HG02938 (cell line): ENCODE data around the gene HOXA13.

Experiments
- ATAC-seq: cut with Tn5 transposase; IDR thresholded peaks from one replicate; pipeline ENCODE4 v1.9.1; 2021; ENCODE audit warnings: mild to moderate bottlenecking, moderate library complexity; ENCODE audit not compliant: unreplicated experiment

HOXA13 gene

GRCh38 chr7:27193335-27194001 is 6.4 kb downstream of the HOXA13 start:
- no peak for ATAC-seq

DNA sequence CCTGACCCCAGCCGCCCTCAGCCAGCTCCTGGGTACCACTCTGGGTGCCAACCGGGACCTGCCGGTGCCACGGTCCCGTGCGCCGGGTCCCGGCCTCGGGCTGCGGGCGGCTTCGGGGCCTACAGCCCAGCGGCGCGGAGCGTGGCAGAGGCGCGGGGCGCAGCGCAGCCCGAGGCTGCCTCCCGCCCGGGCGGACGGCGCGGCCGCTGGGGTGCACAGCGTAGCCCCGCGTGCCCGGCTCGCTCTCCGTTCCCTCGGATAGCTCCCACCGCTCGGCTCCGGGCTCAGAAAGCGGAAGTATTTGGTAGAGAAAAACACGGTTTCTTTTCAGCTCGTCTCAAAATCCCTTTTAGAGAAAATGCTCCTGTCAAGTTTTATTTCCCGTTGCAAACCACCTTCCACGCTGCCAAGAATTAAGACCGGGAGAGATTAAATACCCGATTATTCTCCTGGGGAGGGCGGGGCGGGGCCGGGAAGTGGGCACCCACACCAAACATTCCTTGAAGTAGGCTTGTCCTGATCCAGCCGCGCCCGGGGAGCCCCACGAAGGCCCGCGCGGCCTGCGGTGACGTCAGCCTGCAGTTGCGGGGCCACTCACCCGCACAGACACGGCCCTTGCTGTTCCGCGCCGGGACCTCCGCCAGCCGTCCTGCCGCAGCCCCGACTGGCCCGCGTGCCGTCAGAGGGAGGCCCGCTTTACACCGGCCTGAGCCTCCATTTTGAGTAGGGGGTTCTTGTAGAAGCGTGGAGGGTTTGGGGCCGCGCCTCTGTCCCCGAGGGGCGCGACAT is 7.2 kb downstream of the HOXA13 start:
- no peak for ATAC-seq

- ATAC-seq = no peak
Observed at GRCh38 chr7:27191833-27192545, 7.9 kb downstream of the HOXA13 start.

GRCh38 chr7:27191161-27191731 is 8.6 kb downstream of the HOXA13 start:
- ATAC-seq = no peak

GRCh38 chr7:27189997-27190748 is 9.7 kb downstream of the HOXA13 start:
- ATAC-seq = no peak

DNA sequence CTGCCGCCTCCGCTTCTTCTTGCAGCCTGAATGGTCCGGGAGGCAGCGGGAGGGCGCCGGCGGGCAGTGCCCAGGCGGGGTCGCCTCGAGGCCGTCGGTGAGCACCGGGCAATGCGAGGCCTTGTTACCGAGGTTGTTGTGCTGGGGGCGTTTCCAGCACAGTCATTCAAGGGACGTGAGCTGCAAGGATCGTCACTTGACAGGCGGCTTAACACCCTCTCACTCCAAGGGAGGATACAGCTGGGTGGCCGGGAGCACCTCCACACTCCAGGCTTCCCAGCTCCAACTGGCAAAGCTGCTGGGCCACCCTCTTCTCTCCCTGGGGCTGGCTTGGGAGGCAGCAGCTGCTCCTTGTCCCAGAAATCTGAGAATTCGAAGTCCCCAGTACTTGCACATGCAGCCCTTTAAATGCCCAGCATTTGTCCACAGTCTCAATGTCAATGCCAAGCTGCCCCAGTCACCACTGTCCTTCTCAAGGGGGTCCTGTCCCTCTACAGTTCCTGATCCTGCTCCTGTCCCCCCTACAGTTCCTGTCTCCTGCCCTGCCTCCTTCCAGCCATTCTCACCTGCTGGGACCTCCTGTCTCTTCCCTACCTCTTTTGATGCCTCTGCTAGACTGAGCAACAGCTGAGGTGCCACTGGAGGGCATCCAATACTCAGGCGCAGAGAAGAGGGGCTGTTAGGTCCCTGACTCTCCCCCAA is 10.4 kb downstream of the HOXA13 start:
- no peak for ATAC-seq

DNA sequence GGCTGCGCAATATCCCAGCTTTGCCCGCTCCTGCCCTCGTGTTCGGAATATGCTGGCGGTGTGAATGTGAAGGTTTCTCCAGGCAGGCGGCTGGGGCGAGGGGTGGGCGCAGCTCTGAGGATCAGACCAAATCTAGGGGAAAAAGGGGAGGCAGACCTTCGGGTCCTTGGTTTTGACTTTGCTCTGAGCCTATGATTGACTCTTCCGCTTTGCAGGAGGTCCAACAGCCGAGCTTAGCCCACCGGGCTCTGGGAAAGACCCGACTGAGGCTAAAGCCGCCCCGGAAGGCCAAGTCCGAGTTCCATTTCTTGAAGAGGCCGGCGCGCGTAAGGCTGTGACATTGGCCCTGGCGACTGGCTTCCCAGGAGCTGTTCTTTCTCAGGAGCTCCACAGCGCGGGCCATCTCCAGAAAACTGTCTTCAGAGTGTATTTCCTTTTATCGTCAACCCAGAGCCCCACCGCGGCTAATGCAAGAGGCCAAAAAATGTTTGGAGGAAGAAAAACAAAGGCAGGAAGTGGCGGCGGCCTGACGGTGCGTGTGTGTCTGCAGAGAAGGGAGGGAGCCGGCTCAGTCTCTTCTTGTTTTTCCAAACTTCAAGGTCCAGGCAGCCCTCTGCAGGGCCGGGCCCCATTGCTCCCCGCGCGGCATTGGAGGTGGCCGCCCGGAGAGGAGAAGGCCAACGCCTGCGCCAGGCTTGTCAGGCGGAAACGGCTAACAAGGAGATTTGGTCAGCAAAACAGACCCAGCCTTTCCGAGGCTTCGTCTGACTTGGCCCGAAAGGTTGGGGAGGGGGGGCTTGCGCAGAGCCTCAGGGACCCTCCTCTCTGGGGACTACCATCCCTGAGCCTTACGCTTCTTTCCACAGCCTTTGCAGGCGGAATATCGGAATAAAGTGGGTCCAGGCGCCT is 11.3 kb downstream of the HOXA13 start:
- no peak for ATAC-seq

GRCh38 chr7:27187475-27188385 is 12.2 kb downstream of the HOXA13 start:
- ATAC-seq = no peak

GRCh38 chr7:27186668-27187474 is 13.0 kb downstream of the HOXA13 start:
- ATAC-seq = no peak

DNA sequence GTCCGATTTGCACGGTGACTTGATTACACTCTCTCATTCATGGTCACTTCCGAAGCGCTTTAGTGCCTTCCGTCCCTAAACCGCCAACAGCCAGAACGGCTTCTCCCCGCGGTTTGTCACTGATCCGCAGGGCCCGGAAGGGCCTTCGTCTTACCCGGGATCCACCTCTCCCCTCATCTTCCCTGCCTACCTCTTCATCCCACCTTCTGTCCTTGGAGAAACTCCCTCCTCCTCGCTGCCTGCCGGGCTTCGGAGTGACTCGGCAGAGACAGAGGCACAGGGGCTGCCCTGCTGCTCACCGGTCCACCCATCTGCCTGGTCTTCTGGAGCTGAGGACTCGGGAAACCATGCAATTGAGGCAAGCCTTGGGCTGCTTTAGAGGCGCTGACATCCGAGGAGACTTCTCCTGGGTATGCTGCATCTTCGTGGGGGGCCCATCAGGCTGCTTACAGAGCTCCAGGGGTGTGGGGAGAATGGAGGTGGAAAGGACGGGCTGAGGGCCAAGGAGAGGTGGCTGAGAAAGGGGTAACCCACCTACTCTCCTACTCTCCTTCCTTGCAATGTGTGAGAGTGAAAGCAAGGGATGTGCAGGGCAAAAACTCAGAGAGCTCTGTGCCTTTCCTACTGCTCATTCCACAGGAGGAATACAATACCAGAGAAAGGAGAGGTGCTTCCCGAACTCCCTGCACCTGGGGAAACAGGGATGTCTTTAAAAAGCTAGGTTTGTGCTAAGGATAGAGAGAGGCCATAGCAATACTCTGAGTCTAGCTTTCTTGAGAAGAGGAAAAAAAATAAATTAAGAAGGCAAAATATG is 13.8 kb downstream of the HOXA13 start:
- no peak for ATAC-seq

DNA sequence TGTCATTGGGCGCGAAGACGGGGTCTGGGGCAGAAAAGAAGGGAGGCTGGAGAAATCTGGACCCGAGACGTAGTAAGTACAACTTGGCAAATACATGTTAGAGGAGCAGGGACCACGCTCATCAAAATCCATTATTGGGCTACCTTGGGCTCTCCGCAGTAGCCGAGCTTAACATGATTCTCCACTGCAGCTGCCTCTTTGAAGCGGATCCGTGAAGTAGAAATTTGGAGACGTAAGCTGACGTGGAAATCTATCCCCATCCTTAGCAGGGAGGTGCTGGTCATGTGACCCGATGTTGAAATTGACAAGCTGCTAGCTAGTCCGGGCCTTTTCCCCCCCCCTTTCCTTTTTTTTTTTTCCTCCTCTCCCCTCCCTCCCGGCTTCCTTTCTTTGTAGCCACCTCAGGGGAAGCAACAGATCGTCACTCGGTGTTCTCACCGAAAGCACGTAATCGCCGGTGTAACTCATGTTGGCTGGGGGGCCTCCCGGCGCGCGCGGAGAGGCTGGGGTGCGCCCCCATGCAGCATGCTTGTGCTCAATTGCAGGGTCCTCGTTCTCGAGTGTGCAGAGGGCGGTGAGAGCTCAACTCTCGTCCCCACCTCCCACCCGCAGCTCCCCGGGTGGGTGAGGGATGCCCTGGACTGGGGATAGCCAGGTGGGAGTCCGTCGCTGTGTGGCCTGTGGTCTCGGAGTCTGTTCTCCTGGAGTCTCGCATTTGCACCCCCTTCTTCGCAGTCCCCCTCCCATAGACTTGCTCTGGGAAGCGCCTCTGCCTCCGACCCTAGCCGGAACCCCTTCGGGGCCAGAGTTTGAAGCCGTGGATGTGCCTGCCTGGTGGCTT is 14.7 kb downstream of the HOXA13 start, which contains the start of gene HOXA11:
TSS of gene HOXA11 (minus strand) at position 220 of the 841 bp plus-strand sequence. CDS start at position 132, 88 bp downstream.
- ATAC-seq = no peak

GRCh38 chr7:27184337-27185012 is 15.4 kb downstream of the HOXA13 start:
- ATAC-seq = no peak

DNA sequence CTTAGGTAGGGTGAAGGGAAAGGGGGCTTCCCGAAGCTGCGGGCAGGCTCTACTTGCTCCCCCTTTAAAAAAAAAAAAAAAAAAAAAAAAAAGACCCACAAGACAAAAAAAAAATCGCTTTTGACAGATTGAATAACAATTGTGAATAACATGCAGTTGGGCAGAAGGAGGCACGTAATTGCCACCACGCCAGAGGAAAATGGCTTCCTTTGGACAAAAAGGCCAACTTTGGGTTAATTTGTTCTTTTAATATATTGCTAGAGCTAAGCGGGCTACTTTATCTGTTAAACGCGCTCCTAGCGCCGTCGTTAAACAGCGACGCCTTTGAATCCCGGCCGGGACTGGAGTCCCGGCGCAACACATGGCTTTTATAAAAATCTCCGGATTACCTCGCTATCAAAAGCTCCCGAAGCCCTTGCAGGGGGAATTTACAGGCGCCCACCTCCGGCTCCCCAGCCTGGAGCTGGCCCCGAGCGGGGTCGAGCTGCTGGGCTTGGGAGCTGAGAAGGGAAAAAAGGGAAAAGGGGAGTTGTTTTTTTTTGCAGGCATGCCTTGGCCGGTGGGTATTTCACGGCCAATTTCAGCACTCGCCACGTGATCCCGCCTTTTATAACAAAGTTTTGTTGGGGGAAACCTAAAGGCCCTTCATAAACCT is 16.1 kb downstream of the HOXA13 start:
- ATAC-seq = no peak
